HepG2 (cell line): ENCODE results near the gene FAM174C. TPM values are rescaled to one million over a fixed set of nuclear protein-coding genes. Genes with fewer than 3 reads are reported as not detected.

Experiments used
- ATAC-seq: fragments of 200-7000 bp; cut with Tn5 transposase; 3 replicates; pipeline ENCODE4 v1.9.1; 2020; ENCODE audit warnings: mild to moderate bottlenecking, moderate library complexity
- BruUV-seq: library from RNA; stranded (reverse); fragments of 400-500 nt; replicated peaks from 2 replicates; lab custom pipeline; 2021; lab: Mats Ljungman, UMichigan
- CTCF ChIA-PET: fragments of 300-600 bp; formaldehyde crosslinking; extraction: SDS; loops from one replicate; lab custom pipeline; 2021; ENCODE audit warnings: low total read pairs, inconsistent platforms, low intra/inter-chr PET ratio; lab: Yijun Ruan, JAX
- POLR2A ChIA-PET: fragments of 350-600 bp; sonication (Branson Sonifier 250); formaldehyde crosslinking; loops from one replicate; lab custom pipeline; 2020; ENCODE audit warnings: antibody characterized with exemption, inconsistent platforms; lab: Yijun Ruan, JAX
- DNase-seq: peaks from one replicate; pipeline ENCODE4 v3.0.0-alpha.2; 2015; ENCODE audit warnings: low spot score
- FAIRE-seq: peaks from 3 replicates; lab custom pipeline; 2011; peaks lifted over from hg19 to GRCh38; lab: Jason Lieb, UNC
- H2AFZ ChIP-seq: one replicate; pipeline ENCODE4 v1.6.1; 2011; ENCODE audit warnings: low read length, inconsistent platforms
- H3K27ac ChIP-seq: fragments of 300-600 bp; 3 replicates; pipeline ENCODE4 v1.8.0; 2011; ENCODE audit warnings: mixed run types, mild to moderate bottlenecking, mixed read lengths, low read length, inconsistent platforms; ENCODE audit not compliant: insufficient read depth; ENCODE audit errors: extremely low read length
- H3K27me3 ChIP-seq, 2 experiments: fragments of 200-600 bp in 1 of 2; 2 replicates in 1 of 2; 3 replicates in 1 of 2; pipeline versions ENCODE4 v1.6.0 to v1.8.0; 2011; ENCODE audit warnings: low read length in 2 of 2, mild to moderate bottlenecking in 2 of 2, moderate library complexity in 2 of 2, inconsistent platforms in 1 of 2; ENCODE audit not compliant: insufficient read depth in 2 of 2, control insufficient read depth in 1 of 2
- H3K36me3 ChIP-seq, 2 experiments: fragments of 200-600 bp in 1 of 2; replicated peaks in 1 of 2; 2 replicates in 1 of 2; 3 replicates in 1 of 2; pipeline versions ENCODE4 v1.5.1 to v1.8.0; 2011; ENCODE audit warnings: low read length in 2 of 2, inconsistent platforms in 1 of 2; ENCODE audit not compliant: insufficient read depth in 2 of 2, control insufficient read depth in 1 of 2
- H3K4me1 ChIP-seq: 2 replicates; pipeline ENCODE4 v1.5.1; 2012; ENCODE audit warnings: low read length, inconsistent platforms; ENCODE audit not compliant: insufficient read depth
- H3K4me2 ChIP-seq: 2 replicates; pipeline ENCODE4 v1.6.0; 2011; ENCODE audit warnings: low read depth, low read length, inconsistent platforms
- H3K4me3 ChIP-seq, 3 experiments: fragments of 200-600 bp in 1 of 3; sonication (generic), shearing (Covaris generic) in 1 of 3; replicated peaks in 1 of 3; 2 replicates each; pipeline ENCODE4 v1.5.1; 2011 to 2016; ENCODE audit warnings: low read length in 3 of 3, inconsistent platforms in 2 of 3, low read depth in 2 of 3, mild to moderate bottlenecking in 2 of 3, control low read depth in 1 of 3, mixed read lengths in 1 of 3; ENCODE audit not compliant: insufficient read depth in 1 of 3
- H3K79me2 ChIP-seq: one replicate; pipeline ENCODE4 v1.6.1; 2011; ENCODE audit warnings: low read length, inconsistent platforms; ENCODE audit not compliant: insufficient read depth
- H3K9ac ChIP-seq: 2 replicates; pipeline ENCODE4 v1.6.0; 2011; ENCODE audit warnings: mild to moderate bottlenecking, low read depth, low read length, inconsistent platforms; ENCODE audit not compliant: insufficient read depth
- H3K9me3 ChIP-seq: 2 replicates; pipeline ENCODE4 v1.5.1; 2012; ENCODE audit warnings: mild to moderate bottlenecking, low read length
- H4K20me1 ChIP-seq: 2 replicates; pipeline ENCODE4 v1.6.0; 2011; ENCODE audit warnings: inconsistent platforms, mild to moderate bottlenecking, low read length, moderate library complexity; ENCODE audit not compliant: insufficient read depth
- ARHGAP35 ChIP-seq: sonication (generic); formaldehyde crosslinking; IDR thresholded peaks from 2 replicates; pipeline ENCODE4 v1.9.0; 2022; ENCODE audit warnings: mild to moderate bottlenecking, inconsistent platforms, moderate library complexity, missing genetic modification reagents, borderline replicate concordance
- GATA4 ChIP-seq: sonication (generic); IDR thresholded peaks from 2 replicates; pipeline ENCODE4 v1.6.1; 2016; ENCODE audit warnings: antibody characterized with exemption, low read depth, borderline replicate concordance
- HNRNPL ChIP-seq: fragments of 200-400 bp; formaldehyde crosslinking; IDR thresholded peaks from 2 replicates; pipeline ENCODE4 v1.6.1; 2017; ENCODE audit warnings: mild to moderate bottlenecking, low read depth, low read length
- KDM1A ChIP-seq: IDR thresholded peaks from 2 replicates; pipeline ENCODE4 v1.6.1; 2016; ENCODE audit warnings: missing compliant biosample characterization
- SALL2 ChIP-seq: sonication (generic); formaldehyde crosslinking; IDR thresholded peaks from 2 replicates; pipeline ENCODE4 v1.8.1; 2023; ENCODE audit warnings: mild to moderate bottlenecking, missing genetic modification reagents, inconsistent platforms
- SRY ChIP-seq: sonication (generic); formaldehyde crosslinking; IDR thresholded peaks from 2 replicates; pipeline ENCODE4 v1.8.0; 2022; ENCODE audit warnings: mild to moderate bottlenecking, missing genetic modification reagents
- TMF1 ChIP-seq: sonication (generic); formaldehyde crosslinking; IDR thresholded peaks from 2 replicates; pipeline ENCODE4 v1.8.1; 2022; ENCODE audit warnings: low read depth, missing genetic modification reagents
- ZFP36 ChIP-seq: fragments of 150-350 bp; IDR thresholded peaks from 2 replicates; pipeline ENCODE4 v1.6.1; 2018; ENCODE audit warnings: borderline replicate concordance, low read length, low read depth; ENCODE audit not compliant: partially characterized antibody
- ZMYM3 ChIP-seq: sonication (generic); formaldehyde crosslinking; IDR thresholded peaks from 2 replicates; pipeline ENCODE4 v1.5.1; 2020; ENCODE audit warnings: mild to moderate bottlenecking, missing genetic modification reagents
- ZNF3 ChIP-seq: IDR thresholded peaks from 2 replicates; pipeline ENCODE4 v1.7.0; 2017; ENCODE audit warnings: inconsistent platforms
- WGBS: methylation state at CpG from one replicate; pipeline ENCODE4 v1.1.6; 2017; ENCODE audit warnings: low lambda C conversion rate; 5-methylcytosine and 5-hydroxymethylcytosine counted together
- in situ Hi-C: cut with HindIII; loops from 2 replicates; pipeline ENCODE4 v1.10.0; 2017; ENCODE audit warnings: low pct_unique_long_range_greater_than_20kb; ENCODE audit not compliant: extremely low pct_ligation_motif_present
- intact Hi-C: fragments of 100-400 bp; cut with micrococcal nuclease; formaldehyde crosslinking; loops from one replicate; pipeline ENCODE4 v1.10.0; 2022; ENCODE audit not compliant: unreplicated experiment
- polyA plus RNA-seq, 8 experiments: library from polyadenylated mRNA; depleted of rRNA in 3 of 8; stranded (reverse) in 7 of 8; unstranded in 1 of 8; fragments of >200 nt; fragmentation: Illumina TruSeq in 4 of 8; extraction: Trizol in 4 of 8; gene quantifications; 2 replicates each; pipeline versions ENCODE4 v1.2.1 to v1.2.3, GENCODE V29; 2011 to 2016; ENCODE audit warnings: low read depth in 4 of 8, missing spikeins in 1 of 8, mixed read lengths in 1 of 8; ENCODE audit not compliant: insufficient read depth in 1 of 8
- total RNA-seq, 5 experiments: library from RNA; depleted of rRNA; stranded (reverse); fragments of >200 nt; fragmentation: Illumina TruSeq; extraction: Trizol; gene quantifications; 2 replicates each; pipeline ENCODE4 v1.2.3, GENCODE V29; 2016; ENCODE audit warnings: low read depth in 1 of 5
- TF ChIP-seq, protein P1 (sequence below): sonication (generic); formaldehyde crosslinking; IDR thresholded peaks from 2 replicates; pipeline ENCODE4 v1.5.0; 2020; ENCODE audit warnings: missing genetic modification reagents, mild to moderate bottlenecking, borderline replicate concordance
- TF ChIP-seq, protein P2 (sequence below): IDR thresholded peaks from 2 replicates; pipeline ENCODE4 v1.6.1; 2016; ENCODE audit warnings: mild to moderate bottlenecking

FAM174C gene
- total and polyA plus RNA-seq, 2 of the 13 experiments (the other 11 are each of a cell fraction or from before 2014, with no cell fraction given) = 19.5 to 31.3 TPM

DNA sequence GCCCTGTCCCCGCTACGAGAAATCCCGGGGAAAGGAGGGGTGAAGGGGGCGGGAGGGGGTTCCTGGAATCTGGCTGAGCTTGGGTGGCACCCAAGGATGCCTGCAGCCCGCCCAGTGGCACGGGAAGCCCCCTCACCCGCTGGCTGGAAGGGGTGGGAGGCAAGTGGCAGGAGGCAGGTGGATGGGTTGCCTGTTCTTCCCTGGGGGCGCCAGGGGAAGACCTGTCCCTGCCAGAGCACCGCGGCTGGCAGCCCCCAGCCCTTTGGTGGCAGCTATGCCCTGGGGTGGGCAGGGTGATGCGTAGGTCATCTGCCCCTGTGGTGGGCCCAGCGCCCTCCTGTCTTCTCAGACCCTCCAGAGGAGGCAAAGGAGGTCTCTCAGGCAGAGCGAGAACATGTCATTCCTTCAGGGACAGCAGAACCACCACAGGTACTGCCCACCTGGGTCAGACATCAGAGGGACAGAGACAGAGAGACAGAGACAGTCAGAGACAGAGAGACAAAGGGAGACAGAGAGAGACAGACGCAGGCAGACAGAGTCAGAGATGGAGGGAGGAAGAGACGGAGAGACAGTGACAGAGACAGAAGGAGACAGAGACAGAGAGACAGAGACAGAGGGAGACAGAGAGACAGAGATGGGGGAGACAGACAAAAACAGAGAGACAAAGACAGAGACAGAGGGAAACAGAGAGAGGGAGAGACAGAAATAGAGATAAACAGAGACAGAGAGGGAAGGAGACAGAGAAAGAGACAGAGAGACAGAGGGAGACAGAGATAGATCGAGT is 47.1 kb downstream of the FAM174C start:
- Histone ChIP-seq H3K36me3 (no peaks in the 10 kb centered on the region), H3K4me1 (peaks cover 68% of the 10 kb centered on the region), H3K9ac (no peak overlapping the region), H3K4me2 (no peak overlapping the region), H3K9me3 (no peaks in the 10 kb centered on the region), H2AFZ (no peak overlapping the region), H3K4me3 (no peak overlapping the region), H3K27me3 (peaks cover 1 to 16% of the 10 kb centered on the region in 2 experiments; a peak in 4 of 5 replicates), H4K20me1 (no peaks in the 10 kb centered on the region), H3K27ac (no peak overlapping the region), H3K79me2 (no peaks in the 10 kb centered on the region)
- TF ChIP-seq HNRNPL (peak; percentile 72; the same call in 1 of the 2 replicates), SRY (CRISPR knock-in tag) (no peak)
- in situ Hi-C loops = no loop called here
- ATAC-seq (no peak), DNase-seq (no peak), FAIRE-seq (no peak)
- intact Hi-C loops = no loop called here
- BruUV-seq = no TSS peak
- CTCF ChIA-PET = no interaction called here
- 55% methylated on average over 8 of the region's 16 CpGs for WGBS
- POLR2A ChIA-PET = interaction anchor here (0.6 to 1.1 kb wide), 2 partner anchors 51 to 121 kb away, joined by 3 to 5 read pairs; no protein-coding TSS in a partner anchor

DNA sequence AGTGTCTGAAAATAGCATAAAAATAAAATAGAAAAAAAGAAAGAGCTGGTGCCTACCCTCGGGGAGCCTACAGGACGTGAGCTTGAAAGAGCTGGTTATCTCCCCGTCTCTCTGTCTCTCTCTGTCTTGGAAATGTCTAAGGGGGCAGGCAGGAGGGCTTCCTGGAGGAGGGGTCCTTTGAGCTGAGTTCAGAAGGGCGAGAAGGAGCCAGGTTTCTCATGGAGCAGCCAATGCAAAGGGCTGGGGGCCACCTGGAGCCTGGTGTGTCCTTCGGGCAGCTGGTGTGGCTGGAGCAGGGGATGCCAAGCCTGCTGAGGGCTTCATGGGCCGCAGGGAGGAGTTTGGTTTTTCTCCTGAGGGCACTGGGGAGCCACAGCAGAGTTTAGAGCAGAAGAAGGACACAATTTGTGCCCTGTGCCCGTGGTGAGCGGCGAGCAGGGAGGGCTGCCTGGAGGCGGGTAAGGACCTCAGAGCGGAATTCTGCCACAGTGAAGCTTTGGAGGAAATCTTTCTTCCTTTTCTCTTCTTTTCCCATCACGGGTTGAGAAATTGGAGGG is 49.0 kb downstream of the FAM174C start:
- in situ Hi-C loops (no loop called here), intact Hi-C loops (no loop called here)
- Histone ChIP-seq H3K36me3 (no peaks in the 10 kb centered on the region), H2AFZ (no peak overlapping the region), H3K4me1 (peaks cover 52% of the 10 kb centered on the region), H3K9me3 (no peaks in the 10 kb centered on the region), H3K9ac (peak overlapping the region; percentile 71), H3K27me3 (no peaks in the 10 kb centered on the region; a peak in 2 of 5 replicates), H3K4me2 (peak overlapping the region; percentile 75), H3K27ac (no peak overlapping the region), H3K4me3 (peak overlapping the region; percentile 35 to 71 (median 48); a peak in 4 of 6 replicates), H3K79me2 (no peaks in the 10 kb centered on the region), H4K20me1 (no peaks in the 10 kb centered on the region)
- no peak for ATAC-seq
- FAIRE-seq = no peak
- BruUV-seq = no TSS peak
- ChIA-PET CTCF (no interaction called here), POLR2A (interaction anchor here (0.8 to 1.0 kb wide), 2 partner anchors 16 to 20 kb away, joined by 3 to 4 read pairs; no protein-coding TSS in a partner anchor)
- WGBS = 63% methylated on average over 9 of the region's 12 CpGs
- TF ChIP-seq ZNF3 (CRISPR knock-in tag) = 0 out of 2 replicates have a peak, but pooled peaks have one; percentile 30
- TF ChIP-seq ARHGAP35 = no peak
- peak; percentile 58 for TF ChIP-seq ZFP36
- no peak for TF ChIP-seq GATA4
- TF ChIP-seq TMF1 (CRISPR knock-in tag) = no peak
- TF ChIP-seq ZMYM3 (CRISPR knock-in tag) = peak; percentile 47; the same call in 1 of the 2 replicates
- TF ChIP-seq KDM1A = 0 out of 2 replicates have a peak, but pooled peaks have one; percentile 32
- TF ChIP-seq, protein P1, sequence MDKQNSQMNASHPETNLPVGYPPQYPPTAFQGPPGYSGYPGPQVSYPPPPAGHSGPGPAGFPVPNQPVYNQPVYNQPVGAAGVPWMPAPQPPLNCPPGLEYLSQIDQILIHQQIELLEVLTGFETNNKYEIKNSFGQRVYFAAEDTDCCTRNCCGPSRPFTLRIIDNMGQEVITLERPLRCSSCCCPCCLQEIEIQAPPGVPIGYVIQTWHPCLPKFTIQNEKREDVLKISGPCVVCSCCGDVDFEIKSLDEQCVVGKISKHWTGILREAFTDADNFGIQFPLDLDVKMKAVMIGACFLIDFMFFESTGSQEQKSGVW (CRISPR knock-in tag) = no peak
- TF ChIP-seq SALL2 (CRISPR knock-in tag) = no peak
- TF ChIP-seq, protein P2, sequence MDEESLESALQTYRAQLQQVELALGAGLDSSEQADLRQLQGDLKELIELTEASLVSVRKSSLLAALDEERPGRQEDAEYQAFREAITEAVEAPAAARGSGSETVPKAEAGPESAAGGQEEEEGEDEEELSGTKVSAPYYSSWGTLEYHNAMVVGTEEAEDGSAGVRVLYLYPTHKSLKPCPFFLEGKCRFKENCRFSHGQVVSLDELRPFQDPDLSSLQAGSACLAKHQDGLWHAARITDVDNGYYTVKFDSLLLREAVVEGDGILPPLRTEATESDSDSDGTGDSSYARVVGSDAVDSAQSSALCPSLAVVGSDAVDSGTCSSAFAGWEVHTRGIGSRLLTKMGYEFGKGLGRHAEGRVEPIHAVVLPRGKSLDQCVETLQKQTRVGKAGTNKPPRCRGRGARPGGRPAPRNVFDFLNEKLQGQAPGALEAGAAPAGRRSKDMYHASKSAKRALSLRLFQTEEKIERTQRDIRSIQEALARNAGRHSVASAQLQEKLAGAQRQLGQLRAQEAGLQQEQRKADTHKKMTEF (CRISPR knock-in tag) = no peak
- DNase-seq = no peak
